ENCODE results near the gene ABCC6.
A peak's percentile ranks its signal among the peaks of the same experiment; 100 is the strongest.
"Not testable (repeated sequence)": the region's sequence is repeated elsewhere in the genome, so short reads cannot be mapped to it uniquely, and the experiment has no call there.

The ABCC6 gene

GRCh38 chr16:16161319-16161718 lies 62.0 kb downstream of the ABCC6 start:
- DNase-seq (ENCODE audit: low spot score) = no peak

DNA sequence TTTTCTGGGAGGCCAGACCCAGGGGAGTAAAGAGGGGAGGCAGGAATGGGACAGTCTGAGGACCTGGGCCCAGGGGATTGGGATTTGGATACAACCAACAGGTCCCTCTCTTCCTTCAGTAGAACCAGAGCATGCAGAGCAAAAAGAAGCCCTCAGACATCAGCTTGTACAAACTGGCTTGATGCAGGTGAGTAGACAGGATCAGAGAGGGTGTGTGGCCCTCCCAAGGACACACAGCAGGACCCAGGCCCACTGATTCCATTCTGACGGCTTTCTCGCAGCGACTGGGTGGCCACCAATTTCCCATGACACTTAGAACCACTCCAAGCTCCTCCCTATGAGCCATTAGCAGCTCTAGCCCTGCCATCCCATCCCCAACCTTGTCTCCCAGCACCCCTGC lies 63.6 kb downstream of the ABCC6 start:
- DNase-seq (ENCODE audit: low spot score) = no peak

DNA sequence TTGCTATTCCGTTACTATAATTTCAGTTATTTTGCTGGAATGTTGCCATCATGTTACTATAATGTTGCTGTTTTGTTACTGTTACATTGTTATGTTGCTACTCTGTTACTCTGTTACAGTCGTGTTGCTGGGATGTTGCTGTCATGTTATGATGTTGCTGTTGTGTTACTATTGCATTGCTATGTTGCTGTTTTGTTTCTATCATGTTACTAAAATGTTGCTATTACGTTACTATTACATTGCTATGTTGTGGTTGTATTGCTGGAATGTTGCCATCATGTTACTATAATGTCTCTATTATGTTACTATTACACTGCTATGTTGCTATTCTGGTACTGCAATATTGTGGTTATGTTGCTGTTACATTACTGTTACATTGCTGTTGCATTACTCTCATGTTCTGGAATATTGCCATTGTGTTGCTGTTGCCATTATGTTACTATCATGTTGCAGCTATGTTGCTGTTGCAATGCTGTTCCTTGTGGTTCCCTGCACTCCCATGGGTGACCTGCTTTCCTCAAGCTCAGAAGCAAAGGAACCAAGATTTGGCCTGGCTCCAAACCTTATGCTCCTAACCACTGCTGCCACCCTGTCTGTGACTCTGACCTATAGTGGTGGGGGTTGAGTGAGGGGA lies 64.4 kb downstream of the ABCC6 start:
- DNase-seq (ENCODE audit: low spot score) = no peak

GRCh38 chr16:16158082-16158658 lies 65.1 kb downstream of the ABCC6 start:
- no peak for DNase-seq (ENCODE audit: low spot score)

DNA sequence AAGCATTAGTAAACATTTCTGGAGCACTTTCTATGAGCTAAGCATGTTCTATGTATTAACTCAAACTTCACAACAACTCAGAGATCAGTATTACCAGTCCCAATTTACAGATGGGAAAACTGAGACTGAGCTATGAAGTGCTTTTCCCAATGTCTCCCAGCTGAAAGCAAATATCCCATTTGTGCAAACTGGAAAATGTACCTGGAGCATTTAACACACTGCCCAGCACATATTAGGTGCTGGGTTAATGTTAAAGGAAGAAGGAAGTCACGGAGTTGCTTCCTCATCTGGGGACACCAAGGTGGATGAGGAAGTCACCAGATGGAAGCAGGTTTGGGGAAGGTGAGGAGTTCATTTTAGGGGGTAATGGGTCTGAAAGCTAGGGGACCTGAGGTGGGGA lies 66.1 kb downstream of the ABCC6 start:
- no peak for DNase-seq (ENCODE audit: low spot score)

GRCh38 chr16:16155234-16155633 lies 68.1 kb downstream of the ABCC6 start:
- no peak for DNase-seq (ENCODE audit: low spot score)

- no peak for DNase-seq (ENCODE audit: low spot score)
These were observed 68.9 kb downstream of the ABCC6 start for GRCh38 chr16:16154281-16154951.

DNA sequence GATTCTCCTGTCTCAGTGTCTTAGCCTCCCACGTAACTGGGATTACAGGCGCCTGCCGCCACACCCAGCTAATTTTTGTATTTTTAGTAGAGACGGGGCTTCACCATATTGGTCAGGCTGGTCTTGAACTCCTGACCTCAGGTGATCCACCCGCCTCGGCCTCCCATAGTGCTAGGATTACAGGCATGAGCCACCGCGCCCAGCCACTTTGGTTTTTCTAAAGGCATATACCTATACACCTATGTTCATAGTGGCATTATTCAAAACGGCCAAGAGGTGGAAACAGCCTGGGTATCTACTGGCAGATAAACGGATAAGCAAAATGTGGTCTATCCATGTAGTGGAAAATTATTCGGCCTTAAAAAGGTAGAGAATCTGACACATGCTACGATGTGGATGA lies 70.3 kb downstream of the ABCC6 start:
- not testable (repeated sequence) for DNase-seq (ENCODE audit: low spot score)

GRCh38 chr16:16151315-16151714 lies 72.0 kb downstream of the ABCC6 start:
- no peak for DNase-seq (ENCODE audit: low spot score)

DNA sequence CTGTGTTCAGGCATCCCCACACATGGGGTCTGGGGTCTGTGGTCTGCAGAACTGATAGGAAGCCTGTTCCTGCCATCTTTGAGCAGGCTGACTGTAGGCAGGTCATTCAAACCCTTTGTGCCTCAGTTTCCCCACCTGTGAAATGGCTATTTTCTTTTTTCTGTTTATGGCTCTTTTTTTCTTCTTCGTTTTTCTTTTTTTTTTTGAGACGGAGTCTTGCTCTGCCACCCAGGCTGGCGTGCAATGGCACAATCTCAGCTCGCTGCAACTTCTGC lies 72.5 kb downstream of the ABCC6 start:
- DNase-seq (ENCODE audit: low spot score) = no peak

- DNase-seq (ENCODE audit: low spot score) = peak; percentile 86
These were observed 73.0 kb downstream of the ABCC6 start for GRCh38 chr16:16150117-16150877.

GRCh38 chr16:16149710-16150116 lies 73.6 kb downstream of the ABCC6 start:
- no peak for DNase-seq (ENCODE audit: low spot score)

DNA sequence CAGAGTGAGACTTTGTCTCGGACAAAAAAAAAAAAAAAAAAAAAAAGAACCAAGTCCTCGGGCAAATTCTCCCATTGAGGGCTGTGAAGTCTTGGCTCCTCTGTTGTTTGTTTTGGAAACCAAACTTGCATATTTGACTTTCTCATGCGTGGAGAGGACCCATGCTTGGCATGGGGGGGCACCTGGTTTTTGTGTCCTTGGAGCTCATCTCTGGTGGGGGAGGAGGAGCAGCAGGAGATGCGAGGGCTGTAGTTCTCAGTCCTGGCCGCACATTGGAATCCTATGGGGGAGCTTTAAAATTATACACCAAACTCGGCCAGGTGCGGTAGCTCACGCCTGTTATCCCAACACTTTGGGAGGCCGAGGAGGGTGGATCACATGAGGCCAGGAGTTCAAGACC lies 74.5 kb downstream of the ABCC6 start:
- DNase-seq (ENCODE audit: low spot score) = no peak

GRCh38 chr16:16148000-16148599 lies 75.2 kb downstream of the ABCC6 start:
- DNase-seq (ENCODE audit: low spot score) = not testable (repeated sequence)

GRCh38 chr16:16147316-16147999 lies 75.8 kb downstream of the ABCC6 start:
- DNase-seq (ENCODE audit: low spot score) = no peak

DNA sequence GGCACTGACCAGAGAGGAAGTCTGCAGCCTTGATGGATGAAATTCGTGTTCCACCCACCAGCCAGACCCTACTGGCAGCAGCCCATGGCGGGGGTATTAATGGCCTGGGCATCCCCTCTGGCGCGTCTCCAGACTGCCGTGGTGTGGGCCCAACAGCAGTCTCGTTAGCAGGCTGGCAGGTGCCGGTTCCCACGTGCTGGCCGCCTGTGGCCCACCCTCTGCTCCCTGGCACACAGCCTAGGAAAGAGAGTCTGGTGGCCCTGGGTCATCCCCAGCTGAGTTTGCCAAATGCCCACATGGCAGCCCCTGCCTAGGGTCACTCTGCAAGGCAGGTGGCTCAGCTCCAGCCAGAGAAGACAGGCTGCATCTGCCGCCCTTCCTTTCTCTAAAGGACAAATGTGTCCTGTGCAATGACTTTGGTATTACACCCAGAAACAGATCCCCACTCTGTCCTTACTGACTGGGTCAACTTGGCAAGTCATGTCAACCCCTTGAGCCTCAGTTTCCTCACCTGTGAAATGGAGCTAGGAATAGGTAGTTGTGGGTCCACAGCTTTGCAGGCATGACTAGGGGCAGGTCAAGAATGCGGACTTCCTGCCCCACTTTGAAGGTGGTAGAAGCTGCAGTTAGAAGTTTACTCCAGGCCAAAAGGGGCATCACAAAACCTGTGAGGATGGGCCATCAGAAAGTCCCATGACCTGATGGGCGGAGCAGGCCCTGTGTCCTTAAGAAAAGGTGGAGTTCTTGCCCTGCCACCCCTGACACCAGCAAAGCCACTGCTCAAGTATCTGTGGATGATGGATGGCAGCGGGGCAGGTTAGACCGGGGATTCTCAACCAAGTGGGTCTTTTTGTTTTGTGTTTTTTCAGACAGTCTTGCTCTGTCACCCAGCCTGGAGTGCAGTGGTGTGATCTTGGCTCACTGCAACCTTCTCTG lies 76.6 kb downstream of the ABCC6 start:
- no peak for DNase-seq (ENCODE audit: low spot score)

DNA sequence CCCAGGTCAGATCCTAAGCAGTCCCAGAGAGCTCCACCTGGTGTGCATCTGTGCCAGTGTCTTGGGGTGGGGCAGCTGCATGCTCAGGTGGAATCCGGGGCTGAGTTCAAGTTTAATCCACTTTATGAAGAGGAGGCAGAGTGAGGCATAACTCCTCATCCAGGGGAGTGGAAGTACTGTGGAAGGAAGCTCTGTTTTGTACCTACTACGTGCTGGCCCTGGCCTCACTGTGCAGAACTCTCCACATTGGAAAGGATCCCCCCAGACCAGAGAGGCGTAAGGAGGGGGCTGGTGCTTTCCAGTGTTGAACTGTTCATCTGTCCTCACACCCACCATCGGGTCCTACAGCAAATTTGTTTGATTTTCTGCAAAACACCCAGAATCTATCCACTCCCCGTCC lies 78.0 kb downstream of the ABCC6 start:
- DNase-seq (ENCODE audit: low spot score) = no peak

DNA sequence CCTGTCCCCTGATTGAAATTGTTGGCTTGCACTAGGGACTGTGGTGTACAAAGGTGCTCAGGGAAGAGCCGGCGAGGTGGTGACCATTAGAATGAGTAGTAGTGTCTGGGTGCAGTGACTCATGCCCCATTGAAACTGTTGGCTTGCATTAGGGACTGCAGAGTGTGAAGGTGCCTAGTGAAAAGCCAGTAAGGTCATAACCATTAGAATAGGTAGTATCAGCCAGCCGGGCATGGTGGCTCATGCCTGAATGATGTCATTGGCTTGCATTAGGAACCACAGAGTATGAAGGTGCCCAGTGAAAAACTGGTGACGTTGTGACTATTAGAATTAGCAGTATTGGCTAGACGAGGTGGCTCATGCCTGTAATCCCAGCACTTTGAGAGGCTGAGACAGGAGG lies 78.9 kb downstream of the ABCC6 start:
- no peak for DNase-seq (ENCODE audit: low spot score)

DNA sequence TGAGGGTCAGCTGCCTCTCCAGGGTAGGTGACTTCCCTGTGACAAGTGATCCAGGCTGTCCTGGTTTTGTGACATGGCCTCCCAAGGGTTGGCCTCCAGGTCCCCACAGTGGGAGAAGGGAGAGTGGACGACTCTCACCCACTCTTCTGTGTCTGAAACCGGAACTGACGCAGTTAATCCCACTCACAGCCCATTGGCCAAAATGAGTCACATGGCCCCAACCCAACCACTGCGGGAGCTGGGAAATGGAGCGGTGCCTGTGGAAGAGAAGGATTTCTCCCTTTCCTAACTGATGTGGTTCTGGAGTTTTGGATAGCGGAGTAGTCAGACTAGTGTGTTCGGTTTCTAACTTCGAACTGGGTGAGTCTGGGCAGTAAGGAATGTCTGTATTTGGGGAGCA lies 79.4 kb downstream of the ABCC6 start:
- DNase-seq (ENCODE audit: low spot score) = no peak

- DNase-seq (ENCODE audit: low spot score) = no peak
These were observed 80.1 kb downstream of the ABCC6 start for GRCh38 chr16:16143038-16143763.

Data from left forelimb (tissue), 1 donor.